ENCODE results near the gene SPAG16. TPM values are rescaled to one million over a fixed set of nuclear protein-coding genes. Genes with fewer than 3 reads are reported as not detected.

Gene SPAG16
- total RNA-seq, 1 donor from 2014 or later: 18.1 TPM

- Mint-ChIP-seq H3K4me3 (ENCODE audit: unreplicated experiment) (no peak overlapping the region), H3K36me3 (ENCODE audit: unreplicated experiment) (no peaks in the 10 kb centered on the region), H3K9me3 (ENCODE audit: unreplicated experiment) (no peaks in the 10 kb centered on the region), H3K27me3 (ENCODE audit: unreplicated experiment) (peaks cover 2% of the 10 kb centered on the region), H3K27ac (ENCODE audit: unreplicated experiment) (no peak overlapping the region), H3K4me1 (ENCODE audit: low read depth, unreplicated experiment) (peaks cover 8% of the 10 kb centered on the region)
- no peak for TF ChIP-seq CTCF (IDR thresholded peaks at IDR 0.05; ENCODE audit: partially characterized antibody, unreplicated experiment)
- DNase-seq: no peak
Measured at GRCh38 chr2:214376618-214377285, 1092.5 kb downstream of the SPAG16 start.

DNA sequence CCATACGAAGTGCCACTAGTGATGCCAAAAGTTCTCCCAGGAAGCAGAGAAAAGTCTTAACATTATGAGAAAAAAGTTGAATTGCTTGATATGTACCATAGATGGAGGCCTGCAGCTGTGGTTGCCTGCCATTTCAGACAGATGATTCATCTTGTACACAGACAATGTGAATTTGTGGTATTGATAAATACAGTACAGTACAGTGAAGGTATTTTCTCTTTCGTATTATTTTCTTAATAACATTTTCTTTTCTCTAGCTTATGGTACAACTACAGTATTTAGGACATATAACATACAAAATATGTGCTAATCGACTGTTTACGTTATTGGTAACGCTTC is 1093.0 kb downstream of the SPAG16 start:
- peaks cover 8% of the 10 kb centered on the region for H3K4me1 Mint-ChIP-seq (ENCODE audit: low read depth, unreplicated experiment)
- H3K9me3 Mint-ChIP-seq (ENCODE audit: unreplicated experiment): no peaks in the 10 kb centered on the region
- no peak overlapping the region for H3K4me3 Mint-ChIP-seq (ENCODE audit: unreplicated experiment)
- no peaks in the 10 kb centered on the region for H3K36me3 Mint-ChIP-seq (ENCODE audit: unreplicated experiment)
- no peak for TF ChIP-seq CTCF (IDR thresholded peaks at IDR 0.05; ENCODE audit: partially characterized antibody, unreplicated experiment)
- DNase-seq: no peak
- peaks cover 2% of the 10 kb centered on the region for H3K27me3 Mint-ChIP-seq (ENCODE audit: unreplicated experiment)
- H3K27ac Mint-ChIP-seq (ENCODE audit: unreplicated experiment): no peak overlapping the region

DNA sequence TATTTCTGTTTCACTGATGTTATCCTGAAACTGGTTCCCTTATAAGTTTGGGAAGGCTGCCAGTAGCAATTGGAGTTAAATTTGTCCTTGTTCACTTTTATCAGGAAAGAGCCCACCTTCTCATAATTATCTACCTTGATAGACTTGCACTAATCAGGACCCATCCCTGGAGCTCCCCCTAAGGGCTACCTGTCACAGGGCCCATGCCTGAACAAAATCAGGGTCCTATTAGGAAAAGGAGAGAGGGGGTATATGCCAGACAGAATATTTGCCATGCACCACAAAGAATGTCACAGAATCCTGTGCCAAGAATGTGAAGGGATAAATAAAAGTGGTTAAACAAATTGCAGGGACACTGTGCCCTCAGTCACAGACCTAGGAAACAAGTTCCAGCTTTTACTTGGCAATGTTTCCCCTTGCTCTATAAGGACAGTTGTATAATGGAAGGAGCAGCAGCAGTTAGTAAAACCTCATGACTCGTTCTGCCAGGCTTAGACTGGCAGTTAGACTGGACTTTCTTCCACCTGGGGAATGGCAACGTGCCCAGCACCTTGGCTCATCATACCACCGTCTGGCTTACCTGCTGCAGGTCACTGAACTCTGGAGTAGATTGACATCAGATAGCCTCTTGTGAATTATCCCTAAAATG is 1094.3 kb downstream of the SPAG16 start:
- H3K9me3 Mint-ChIP-seq (ENCODE audit: unreplicated experiment): no peaks in the 10 kb centered on the region
- no peak for DNase-seq
- no peaks in the 10 kb centered on the region for H3K36me3 Mint-ChIP-seq (ENCODE audit: unreplicated experiment)
- peaks cover 2% of the 10 kb centered on the region for H3K27me3 Mint-ChIP-seq (ENCODE audit: unreplicated experiment)
- peaks cover 8% of the 10 kb centered on the region for H3K4me1 Mint-ChIP-seq (ENCODE audit: low read depth, unreplicated experiment)
- H3K4me3 Mint-ChIP-seq (ENCODE audit: unreplicated experiment): no peak overlapping the region
- TF ChIP-seq CTCF (IDR thresholded peaks at IDR 0.05; ENCODE audit: partially characterized antibody, unreplicated experiment): no peak
- no peak overlapping the region for H3K27ac Mint-ChIP-seq (ENCODE audit: unreplicated experiment)

DNA sequence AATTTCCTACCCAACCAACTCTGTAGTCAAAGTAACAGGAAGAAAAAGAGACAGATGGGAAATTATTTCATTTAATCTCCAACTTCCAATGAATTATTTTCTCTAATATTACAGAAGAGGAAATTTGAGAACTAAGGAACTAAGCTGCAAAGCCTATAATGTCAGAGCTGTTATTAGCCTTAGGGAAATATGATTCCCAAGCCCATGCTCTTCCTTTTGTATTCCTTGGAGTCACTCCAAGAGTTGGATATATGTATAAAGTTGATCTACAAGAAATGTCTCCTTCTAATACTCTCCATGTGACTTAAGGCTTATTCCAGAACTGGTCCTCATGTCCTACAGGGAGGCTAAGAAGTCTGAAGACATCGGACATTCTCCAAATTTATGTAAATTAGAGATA is 1095.0 kb downstream of the SPAG16 start:
- no peak for TF ChIP-seq CTCF (IDR thresholded peaks at IDR 0.05; ENCODE audit: partially characterized antibody, unreplicated experiment)
- no peaks in the 10 kb centered on the region for H3K36me3 Mint-ChIP-seq (ENCODE audit: unreplicated experiment)

GRCh38 chr2:214380681-214381080 is 1096.4 kb downstream of the SPAG16 start:
- Mint-ChIP-seq H3K27ac (ENCODE audit: unreplicated experiment) (no peak overlapping the region), H3K36me3 (ENCODE audit: unreplicated experiment) (no peaks in the 10 kb centered on the region), H3K4me1 (ENCODE audit: low read depth, unreplicated experiment) (peaks cover 12% of the 10 kb centered on the region), H3K4me3 (ENCODE audit: unreplicated experiment) (no peak overlapping the region), H3K9me3 (ENCODE audit: unreplicated experiment) (no peaks in the 10 kb centered on the region), H3K27me3 (ENCODE audit: unreplicated experiment) (peaks cover 2% of the 10 kb centered on the region)
- no peak for DNase-seq
- no peak for TF ChIP-seq CTCF (IDR thresholded peaks at IDR 0.05; ENCODE audit: partially characterized antibody, unreplicated experiment)

More for the DNA sequence above, 1095.0 kb downstream of the SPAG16 start:
- Mint-ChIP-seq H3K27me3 (ENCODE audit: unreplicated experiment) (peaks cover 2% of the 10 kb centered on the region), H3K9me3 (ENCODE audit: unreplicated experiment) (no peaks in the 10 kb centered on the region), H3K27ac (ENCODE audit: unreplicated experiment) (no peak overlapping the region), H3K4me1 (ENCODE audit: low read depth, unreplicated experiment) (peaks cover 8% of the 10 kb centered on the region), H3K4me3 (ENCODE audit: unreplicated experiment) (no peak overlapping the region)
- DNase-seq: no peak
